ENCODE measurements around the gene YIF1A. TPM values are rescaled to one million over a fixed set of nuclear protein-coding genes. Genes with fewer than 3 reads are reported as not detected.
A peak's percentile ranks its signal among the peaks of the same experiment; 100 is the strongest.

YIF1A gene
- total RNA-seq, 1 experiment from 2014 or later: 64.3 TPM

DNA sequence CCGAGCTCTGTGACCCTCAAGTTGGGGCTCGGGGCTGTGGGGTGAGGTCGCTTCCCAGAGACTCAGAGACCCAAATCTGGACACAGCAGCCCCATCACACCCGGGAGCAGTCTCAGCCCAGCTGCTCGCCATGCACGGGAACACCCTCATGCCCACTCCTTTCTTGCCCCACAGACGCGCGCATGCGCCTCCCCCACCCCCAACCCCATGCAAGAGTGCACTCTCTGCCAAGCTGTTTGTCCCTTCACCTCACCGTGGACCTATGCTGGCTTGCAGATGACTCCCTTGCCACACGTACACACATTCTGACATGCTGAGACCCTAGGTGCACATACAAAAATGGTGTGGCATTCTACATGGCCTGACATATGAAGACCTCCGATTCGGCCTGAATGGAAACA is 28.4 kb upstream of the YIF1A start:
- peak overlapping the region; percentile 47 to 83 (median 70); a peak in 4 of 7 replicates for H3K27ac Mint-ChIP-seq
- H3K27me3 Mint-ChIP-seq (ENCODE audit: low read depth): peaks cover 29% of the 10 kb centered on the region
- H3K36me3 Mint-ChIP-seq (ENCODE audit: insufficient read depth in 1 of 3, low read depth in 3 of 3): peaks cover 8 to 18% (median 16%) of the 10 kb centered on the region in 3 experiments
- Histone ChIP-seq H3K27me3 (ENCODE audit: insufficient read depth, low read length) (no peaks in the 10 kb centered on the region), H3K18ac (ENCODE audit: insufficient read length, low read depth, low read length) (peak overlapping the region; percentile 69), H3K79me2 (ENCODE audit: insufficient read depth, low read length) (no peaks in the 10 kb centered on the region), H2BK15ac (ENCODE audit: low read depth, low read length) (no peak overlapping the region), H3K4ac (ENCODE audit: low read depth, low read length) (no peak overlapping the region), H4K8ac (replicated peaks; ENCODE audit: insufficient read length, low read depth, low read length) (no peak overlapping the region), H2BK20ac (ENCODE audit: low read depth, low read length, poor library complexity, severe bottlenecking) (no peak overlapping the region), H3K23ac (ENCODE audit: insufficient read length, low read depth, low read length) (no peak overlapping the region), H4K91ac (ENCODE audit: insufficient read length, low read depth, low read length) (no peak overlapping the region), H2BK120ac (ENCODE audit: low read depth, low read length, poor library complexity, severe bottlenecking) (no peak overlapping the region), H3K79me1 (ENCODE audit: insufficient read depth, low read depth, low read length, poor library complexity, severe bottlenecking) (no peaks in the 10 kb centered on the region), H2BK5ac (ENCODE audit: insufficient read length, low read length) (no peak overlapping the region), H3K56ac (ENCODE audit: insufficient read length, low read depth, low read length) (no peak overlapping the region), H2AFZ (ENCODE audit: low read length) (no peak overlapping the region), H4K20me1 (ENCODE audit: control insufficient read depth, insufficient read depth, insufficient read length) (no peaks in the 10 kb centered on the region), H3K9ac (ENCODE audit: extremely low read depth, insufficient read length, low read length) (no peak overlapping the region), H2BK12ac (ENCODE audit: insufficient read length, low read depth, low read length) (no peak overlapping the region), H3K27ac (ENCODE audit: insufficient read length, low read depth, low read length) (no peak overlapping the region), H3K9me3 (ENCODE audit: control insufficient read depth, low read depth, low read length) (no peaks in the 10 kb centered on the region), H4K5ac (ENCODE audit: insufficient read length, low read depth, low read length) (no peak overlapping the region), H3K4me1 (ENCODE audit: insufficient read depth, low read length) (peaks cover 2% of the 10 kb centered on the region; the same call in 1 of the 2 replicates), H3K14ac (ENCODE audit: insufficient read depth, low read length) (no peak overlapping the region), H2AK5ac (ENCODE audit: insufficient read length, low read length) (no peak overlapping the region), H3T11ph (ENCODE audit: low read length) (no peak overlapping the region), H3K23me2 (ENCODE audit: insufficient read length, low read depth, low read length, poor library complexity, severe bottlenecking) (peaks cover 4% of the 10 kb centered on the region), H3K4me2 (ENCODE audit: insufficient read depth, insufficient read length, low read length) (peak overlapping the region; percentile 7)
- peaks cover 14 to 20% of the 10 kb centered on the region in 2 experiments for H3K9me3 Mint-ChIP-seq
- no CpG with 5 or more reads among the region's 14 CpGs for WGBS (ENCODE audit: extremely low coverage, insufficient read length, low lambda C conversion rate)
- no peak for DNase-seq
- TF ChIP-seq, protein P1, sequence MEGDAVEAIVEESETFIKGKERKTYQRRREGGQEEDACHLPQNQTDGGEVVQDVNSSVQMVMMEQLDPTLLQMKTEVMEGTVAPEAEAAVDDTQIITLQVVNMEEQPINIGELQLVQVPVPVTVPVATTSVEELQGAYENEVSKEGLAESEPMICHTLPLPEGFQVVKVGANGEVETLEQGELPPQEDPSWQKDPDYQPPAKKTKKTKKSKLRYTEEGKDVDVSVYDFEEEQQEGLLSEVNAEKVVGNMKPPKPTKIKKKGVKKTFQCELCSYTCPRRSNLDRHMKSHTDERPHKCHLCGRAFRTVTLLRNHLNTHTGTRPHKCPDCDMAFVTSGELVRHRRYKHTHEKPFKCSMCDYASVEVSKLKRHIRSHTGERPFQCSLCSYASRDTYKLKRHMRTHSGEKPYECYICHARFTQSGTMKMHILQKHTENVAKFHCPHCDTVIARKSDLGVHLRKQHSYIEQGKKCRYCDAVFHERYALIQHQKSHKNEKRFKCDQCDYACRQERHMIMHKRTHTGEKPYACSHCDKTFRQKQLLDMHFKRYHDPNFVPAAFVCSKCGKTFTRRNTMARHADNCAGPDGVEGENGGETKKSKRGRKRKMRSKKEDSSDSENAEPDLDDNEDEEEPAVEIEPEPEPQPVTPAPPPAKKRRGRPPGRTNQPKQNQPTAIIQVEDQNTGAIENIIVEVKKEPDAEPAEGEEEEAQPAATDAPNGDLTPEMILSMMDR (conservative IDR thresholded peaks at IDR 0.05): no peak
- H3K4me3 Mint-ChIP-seq: peak overlapping the region; percentile 42 to 69; a peak in 4 of 5 replicates
- peaks cover 23 to 29% of the 10 kb centered on the region in 2 experiments for H3K4me1 Mint-ChIP-seq

Data from H9 (cell line).